GM21526 (cell line): ENCODE data around the gene CARS2.
"Not testable (repeated sequence)": the region's sequence is repeated elsewhere in the genome, so short reads cannot be mapped to it uniquely, and the experiment has no call there.

Experiments used
- ATAC-seq: cut with Tn5 transposase; IDR thresholded peaks from one replicate; pipeline ENCODE4 v1.9.1; 2021; ENCODE audit warnings: moderate library complexity; ENCODE audit not compliant: unreplicated experiment, low FRiP score

Gene CARS2

GRCh38 chr13:110683203-110683883, 22.6 kb downstream of the CARS2 start:
- ATAC-seq: no peak

- no peak for ATAC-seq
Observed at GRCh38 chr13:110682746-110683145, 23.2 kb downstream of the CARS2 start.

GRCh38 chr13:110681868-110682550, 23.9 kb downstream of the CARS2 start:
- no peak for ATAC-seq

GRCh38 chr13:110680852-110681251, 25.1 kb downstream of the CARS2 start:
- ATAC-seq: no peak

GRCh38 chr13:110677731-110678545, 28.0 kb downstream of the CARS2 start:
- ATAC-seq: no peak

- ATAC-seq: peak; percentile 81
Observed at GRCh38 chr13:110676595-110677587, 29.0 kb downstream of the CARS2 start.

GRCh38 chr13:110669814-110670213, 36.1 kb downstream of the CARS2 start:
- ATAC-seq: not testable (repeated sequence)

GRCh38 chr13:110669036-110669435, 36.9 kb downstream of the CARS2 start:
- ATAC-seq: no peak

GRCh38 chr13:110666255-110666533, 39.7 kb downstream of the CARS2 start:
- no peak for ATAC-seq

GRCh38 chr13:110665491-110666254, 40.2 kb downstream of the CARS2 start:
- no peak for ATAC-seq

GRCh38 chr13:110664673-110665072, 41.2 kb downstream of the CARS2 start:
- ATAC-seq: no peak

GRCh38 chr13:110664041-110664440, 41.9 kb downstream of the CARS2 start:
- no peak for ATAC-seq

GRCh38 chr13:110663491-110663890, 42.4 kb downstream of the CARS2 start:
- no peak for ATAC-seq

GRCh38 chr13:110662777-110663443, 43.0 kb downstream of the CARS2 start:
- ATAC-seq: no peak

- no peak for ATAC-seq
Observed at GRCh38 chr13:110662091-110662490, 43.8 kb downstream of the CARS2 start.

- ATAC-seq: no peak
Observed at GRCh38 chr13:110661256-110661655, 44.7 kb downstream of the CARS2 start.

GRCh38 chr13:110658218-110658911, 47.6 kb downstream of the CARS2 start:
- peak; percentile 87 for ATAC-seq

GRCh38 chr13:110657196-110657595, 48.7 kb downstream of the CARS2 start:
- ATAC-seq: no peak

- ATAC-seq: no peak
Observed at GRCh38 chr13:110653851-110654250, 52.1 kb downstream of the CARS2 start.
